HG03159 (cell line): ENCODE measurements around the gene PRRC2B.
A peak's percentile ranks its signal among the peaks of the same experiment; 100 is the strongest.
"Not testable (repeated sequence)": the region's sequence is repeated elsewhere in the genome, so short reads cannot be mapped to it uniquely, and the experiment has no call there.

Experiments used
- ATAC-seq: cut with Tn5 transposase; IDR thresholded peaks from one replicate; pipeline ENCODE4 v1.9.1; 2021; ENCODE audit warnings: mild to moderate bottlenecking, moderate library complexity; ENCODE audit not compliant: unreplicated experiment

The PRRC2B gene

DNA sequence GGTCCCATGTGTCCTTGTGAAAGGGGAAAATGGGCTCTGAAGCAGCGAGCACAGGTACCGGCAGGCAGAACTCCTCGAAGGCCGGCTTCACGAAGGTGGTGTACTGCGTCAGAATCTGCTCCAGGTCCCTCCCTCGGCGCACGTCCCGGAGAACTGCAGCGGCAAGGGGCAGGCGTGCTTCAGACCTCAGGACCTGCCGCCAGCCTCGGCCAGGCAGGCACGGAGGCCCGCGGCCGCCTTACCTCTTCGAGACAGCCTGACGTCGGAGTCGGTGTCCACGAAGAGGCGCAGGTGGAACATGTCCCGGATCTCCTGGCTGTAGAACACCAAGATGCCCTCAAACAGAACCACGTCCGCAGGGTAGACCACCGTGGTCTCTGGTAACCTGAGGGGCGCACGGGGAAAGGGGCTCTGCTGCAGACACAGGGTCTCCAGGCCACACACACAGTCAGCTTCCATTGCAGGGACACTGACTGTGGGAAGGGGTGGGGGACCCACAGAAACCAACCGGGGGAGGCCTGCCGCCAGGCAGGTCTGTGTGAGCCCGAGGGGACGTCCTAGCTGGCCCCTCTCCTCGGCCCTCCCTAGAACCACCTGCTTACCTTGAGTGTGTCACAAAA lies 135.1 kb downstream of the PRRC2B start:
- no peak for ATAC-seq

DNA sequence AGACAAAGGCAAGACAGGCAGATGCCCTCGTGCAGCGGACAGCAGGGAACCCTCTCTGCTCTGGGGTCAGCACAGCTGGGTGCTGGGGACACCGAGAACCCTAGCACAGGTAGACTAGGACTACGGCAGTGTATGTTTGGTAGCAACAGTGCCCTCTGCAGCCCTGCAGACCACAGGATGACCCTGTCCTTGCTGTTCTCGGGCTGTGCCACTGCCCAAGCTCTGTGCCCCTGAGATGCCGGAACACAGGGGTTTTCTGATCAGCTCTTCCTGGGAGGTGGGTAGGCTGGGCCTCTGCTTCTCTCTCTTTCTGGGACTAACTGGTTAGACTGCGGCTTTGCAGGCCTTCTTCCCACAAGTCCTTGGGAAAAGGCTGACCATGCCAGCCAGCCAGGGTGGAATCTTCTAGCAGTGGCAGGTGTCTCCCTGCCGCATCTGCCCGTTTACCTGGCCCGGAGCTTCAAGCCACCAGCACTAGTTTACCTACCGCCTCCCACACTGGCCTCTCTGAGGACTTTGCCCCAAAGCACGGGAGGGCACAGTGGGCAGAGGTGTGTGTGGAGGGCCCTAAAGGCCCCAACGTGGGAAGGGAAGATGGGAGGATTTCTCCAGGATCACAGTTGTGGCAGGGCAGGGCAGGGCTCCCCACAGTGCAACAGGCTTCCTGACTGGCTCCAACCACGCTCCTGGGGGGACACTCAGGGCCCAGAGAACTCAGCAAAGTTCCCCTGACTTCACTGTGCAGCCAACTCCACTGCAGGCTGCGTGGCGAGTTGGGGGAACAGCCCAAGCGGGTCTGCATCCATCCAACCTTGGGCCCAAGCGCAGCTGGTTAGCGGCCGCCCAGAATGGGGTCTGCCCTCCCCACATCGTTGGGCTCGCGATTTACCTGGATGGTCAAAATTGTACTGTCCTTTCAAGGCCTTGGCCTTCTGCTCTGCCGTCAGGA lies 136.0 kb downstream of the PRRC2B start:
- no peak for ATAC-seq

DNA sequence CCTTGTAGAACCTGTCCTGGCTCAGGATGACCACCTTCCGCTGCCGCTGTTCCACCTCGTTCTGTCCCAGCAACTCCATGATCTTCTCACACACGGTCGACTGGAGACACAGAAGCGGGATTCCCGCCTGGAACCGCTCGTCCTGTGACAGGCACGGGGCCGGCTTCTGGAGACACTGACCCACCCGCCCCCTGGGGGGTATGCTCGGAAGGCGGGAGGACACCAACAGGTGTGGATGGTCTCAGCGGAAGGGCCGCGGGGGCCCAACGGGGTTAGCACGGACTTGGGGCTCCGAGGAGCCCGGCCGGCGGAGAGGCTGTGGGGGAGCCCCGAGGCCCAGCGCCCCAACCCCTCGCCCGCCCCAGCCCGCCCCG lies 136.6 kb downstream of the PRRC2B start:
- peak; percentile 15 for ATAC-seq

DNA sequence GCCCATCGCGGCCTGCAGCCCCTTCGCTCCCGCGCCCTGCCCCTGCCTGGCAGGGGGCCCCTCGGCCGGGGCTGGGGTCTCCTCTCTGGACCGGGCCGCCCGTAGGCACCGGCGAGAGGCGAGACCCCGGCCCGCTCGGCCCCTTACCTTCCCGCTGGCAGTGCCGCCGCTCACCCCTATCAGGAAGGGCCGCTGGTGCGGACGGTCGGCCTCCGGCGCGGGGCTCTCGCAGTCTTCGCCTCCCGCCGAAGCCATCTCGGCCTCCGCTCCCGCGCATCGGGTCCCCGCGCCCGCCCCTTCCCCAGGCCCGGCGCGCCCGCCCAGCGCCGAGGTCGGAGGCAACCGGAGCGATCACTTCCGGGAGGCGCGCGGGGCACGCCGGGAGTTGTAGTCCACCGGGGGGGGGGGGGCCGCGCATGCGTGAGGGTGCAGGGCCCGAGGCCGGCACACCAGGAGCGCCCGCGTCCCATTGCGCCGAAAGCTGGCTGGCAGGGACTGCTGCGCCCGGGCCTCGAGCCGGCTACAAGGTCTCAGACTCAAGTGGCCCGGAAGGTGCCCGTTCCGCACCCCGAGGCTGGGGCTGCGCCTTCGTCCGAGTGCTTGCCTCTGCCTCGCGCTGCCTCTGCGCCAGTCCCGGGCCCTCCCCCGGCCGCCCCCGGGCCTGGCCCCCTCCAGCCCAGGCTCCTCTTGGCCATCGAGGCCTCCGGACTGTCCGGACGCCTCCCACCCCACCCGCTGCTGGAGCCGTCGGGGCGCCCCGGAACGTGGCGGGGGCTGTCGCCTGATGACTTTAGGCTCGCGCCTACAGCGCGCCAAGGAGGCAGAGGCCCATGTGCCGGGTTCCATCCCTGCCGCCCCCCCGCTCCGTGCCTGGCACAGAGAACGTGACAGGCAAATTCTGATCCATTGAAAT lies 137.3 kb downstream of the PRRC2B start, which contains the start of gene UCK1:
Gene UCK1 (minus strand): TSS at position 344 of the 913 bp plus-strand sequence. CDS start 89 bp downstream, at position 255.
- ATAC-seq: peak; percentile 85

DNA sequence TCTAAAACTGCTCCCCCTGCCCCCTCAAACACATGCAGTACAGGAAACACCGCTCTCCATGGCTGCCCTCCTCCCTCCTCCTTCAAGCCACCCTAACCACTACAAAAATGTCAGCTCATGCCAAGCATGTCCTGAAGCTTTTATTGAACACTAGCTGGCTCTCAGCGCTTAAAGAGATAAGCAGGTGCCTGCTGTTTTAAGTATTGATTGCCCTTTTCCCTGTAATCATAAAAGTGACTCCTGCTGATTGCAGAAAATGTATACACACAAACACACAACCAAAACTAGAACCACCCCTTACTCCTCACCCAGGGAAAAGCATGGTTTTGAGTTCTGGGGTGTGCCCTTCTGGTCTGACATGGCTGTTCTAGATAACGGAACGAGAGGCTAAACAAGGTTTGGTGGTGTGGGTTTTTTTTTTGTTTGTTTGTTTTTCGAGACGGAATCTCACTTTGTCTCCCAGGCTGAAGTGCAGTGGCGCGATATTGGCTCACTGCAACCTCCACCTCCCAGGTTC lies 140.9 kb downstream of the PRRC2B start:
- no peak for ATAC-seq

DNA sequence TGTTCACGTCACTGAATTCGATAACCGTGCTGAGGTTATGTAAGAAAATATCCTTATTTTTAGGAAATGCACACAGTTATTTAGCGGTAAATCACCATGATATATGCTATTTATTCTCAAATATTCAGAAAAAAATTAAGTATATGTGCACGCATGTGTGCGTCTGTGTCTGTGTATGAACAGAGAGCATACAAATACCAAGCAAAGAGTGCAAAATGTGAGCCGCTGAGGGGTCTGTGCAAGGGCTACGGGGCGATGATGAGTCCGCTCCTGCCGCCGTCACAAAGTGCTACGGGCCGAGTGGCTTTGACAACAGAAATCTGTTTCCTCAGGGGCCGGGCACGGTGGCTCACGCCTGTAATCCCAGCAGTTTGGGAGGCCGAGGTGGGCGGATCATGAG lies 144.1 kb downstream of the PRRC2B start:
- ATAC-seq: no peak

DNA sequence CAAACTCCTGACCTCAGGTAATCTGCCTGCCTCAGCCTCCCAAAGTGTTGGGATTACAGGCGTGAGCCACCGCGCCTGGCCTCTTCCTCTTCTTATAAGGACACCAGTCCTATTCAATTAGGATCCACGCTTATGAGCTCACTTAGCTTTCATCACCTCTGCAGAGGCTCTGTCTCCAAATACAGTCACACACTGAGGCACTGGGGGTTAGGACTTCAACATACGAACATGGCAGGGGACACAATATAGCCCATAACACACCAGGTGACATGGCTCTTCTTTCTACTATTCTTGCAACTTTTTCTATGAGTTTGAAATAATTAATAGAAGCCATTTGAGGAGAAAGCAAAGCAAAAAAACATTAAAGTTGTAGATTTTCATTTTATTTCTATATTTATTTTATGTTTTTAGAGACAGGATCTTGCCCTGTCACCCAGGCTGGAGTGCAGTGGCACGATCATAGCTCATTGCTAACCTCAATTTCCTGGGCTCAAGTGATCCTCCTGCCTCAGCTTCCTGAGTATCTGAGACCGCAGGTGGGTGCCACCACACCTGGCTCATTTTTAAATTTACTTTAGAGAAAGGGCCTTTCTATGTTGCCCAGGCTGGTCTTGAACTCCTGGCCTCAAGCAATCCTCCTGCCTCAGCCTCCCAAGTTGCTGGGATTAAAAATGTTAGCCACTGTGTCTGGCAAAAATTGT lies 145.5 kb downstream of the PRRC2B start:
- no peak for ATAC-seq

DNA sequence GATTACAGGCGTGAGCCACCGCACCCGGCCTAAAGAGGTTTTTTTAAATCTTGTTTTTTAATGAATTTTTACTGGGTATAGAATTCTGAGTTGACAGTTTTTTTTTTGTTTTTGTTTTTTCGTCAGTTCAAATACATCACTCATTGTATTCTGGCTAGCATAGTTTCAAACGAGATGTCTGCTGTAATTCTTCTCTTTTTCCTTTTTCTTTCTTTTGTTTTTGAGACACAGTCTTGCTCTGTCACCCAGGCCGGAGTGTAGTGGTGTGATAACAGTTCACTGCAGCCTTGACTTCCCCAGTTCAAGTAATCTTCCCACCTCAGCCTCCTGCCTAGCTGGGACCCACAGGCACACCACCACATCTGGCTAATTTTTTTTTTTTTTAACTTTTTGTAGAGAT lies 149.3 kb downstream of the PRRC2B start:
- ATAC-seq: no peak

DNA sequence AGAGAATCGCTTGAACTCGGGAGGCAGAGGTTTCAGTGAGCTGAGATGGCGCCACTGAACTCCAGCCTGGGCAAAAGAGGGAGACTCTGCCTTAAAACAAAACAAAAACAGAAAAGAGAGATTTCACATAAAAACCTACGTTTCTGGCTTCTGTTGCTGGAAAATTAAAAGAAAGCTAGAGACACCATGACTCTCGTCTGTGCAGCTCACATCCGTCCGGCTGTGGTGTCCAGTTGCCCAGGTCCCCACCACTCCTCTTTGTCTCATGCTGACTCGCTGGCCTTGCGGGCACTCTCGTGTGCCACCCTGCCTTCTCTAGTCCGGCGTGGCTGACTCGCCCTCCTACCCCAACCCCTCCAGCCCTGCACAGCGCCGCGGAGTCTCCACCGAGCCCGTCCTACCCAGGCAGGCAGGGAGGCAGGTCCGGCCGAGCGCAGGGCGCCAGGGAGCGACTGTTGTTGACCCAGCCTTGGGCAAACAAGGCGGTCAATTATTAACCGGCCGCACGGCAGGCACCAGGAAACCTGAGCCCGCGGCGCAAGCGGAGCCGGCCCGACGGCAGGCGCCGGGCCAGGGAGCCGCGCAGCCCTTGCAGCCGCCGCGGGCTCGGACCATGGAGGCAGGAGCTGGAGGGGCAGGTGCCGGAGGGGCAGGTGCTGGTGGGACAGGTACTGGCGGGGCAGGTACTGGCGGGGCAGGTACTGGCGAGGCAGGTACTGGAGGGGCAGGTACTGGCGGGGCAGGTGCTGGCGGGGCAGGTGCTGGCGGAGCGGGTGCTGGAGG lies 151.3 kb downstream of the PRRC2B start, which contains the start of gene PRRT1B:
Gene PRRT1B (plus strand): TSS at position 521 of the 783 bp plus-strand sequence. CDS start 93 bp downstream, at position 614.
- ATAC-seq: no peak

DNA sequence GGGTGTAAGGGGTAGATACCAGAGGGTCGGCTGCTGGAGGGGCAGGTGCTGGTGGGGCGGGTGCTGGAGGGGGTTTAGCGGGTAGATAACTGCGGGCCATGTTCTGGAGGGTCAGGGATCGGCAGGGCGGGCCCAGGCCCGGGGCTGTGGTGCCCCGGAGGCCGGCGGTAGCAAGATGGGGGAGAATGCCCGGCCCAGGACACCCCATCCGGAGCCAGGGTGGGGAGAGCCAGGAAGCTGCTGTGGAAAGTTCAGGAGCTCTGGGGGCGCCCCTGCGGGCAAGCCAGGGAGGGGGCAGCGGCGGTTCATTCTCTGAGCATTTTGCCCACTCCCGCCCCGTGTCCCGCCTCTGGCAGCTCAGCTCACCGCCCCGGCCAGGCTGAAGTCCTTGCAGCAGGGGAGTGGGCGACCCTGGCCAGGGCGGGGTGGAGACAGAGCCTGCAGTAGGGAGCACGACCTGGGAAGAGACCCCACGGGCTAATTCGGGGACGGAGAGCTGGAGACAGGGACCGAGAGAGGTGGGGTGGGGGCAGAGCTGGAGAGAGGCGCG lies 152.0 kb downstream of the PRRC2B start:
- no peak for ATAC-seq

DNA sequence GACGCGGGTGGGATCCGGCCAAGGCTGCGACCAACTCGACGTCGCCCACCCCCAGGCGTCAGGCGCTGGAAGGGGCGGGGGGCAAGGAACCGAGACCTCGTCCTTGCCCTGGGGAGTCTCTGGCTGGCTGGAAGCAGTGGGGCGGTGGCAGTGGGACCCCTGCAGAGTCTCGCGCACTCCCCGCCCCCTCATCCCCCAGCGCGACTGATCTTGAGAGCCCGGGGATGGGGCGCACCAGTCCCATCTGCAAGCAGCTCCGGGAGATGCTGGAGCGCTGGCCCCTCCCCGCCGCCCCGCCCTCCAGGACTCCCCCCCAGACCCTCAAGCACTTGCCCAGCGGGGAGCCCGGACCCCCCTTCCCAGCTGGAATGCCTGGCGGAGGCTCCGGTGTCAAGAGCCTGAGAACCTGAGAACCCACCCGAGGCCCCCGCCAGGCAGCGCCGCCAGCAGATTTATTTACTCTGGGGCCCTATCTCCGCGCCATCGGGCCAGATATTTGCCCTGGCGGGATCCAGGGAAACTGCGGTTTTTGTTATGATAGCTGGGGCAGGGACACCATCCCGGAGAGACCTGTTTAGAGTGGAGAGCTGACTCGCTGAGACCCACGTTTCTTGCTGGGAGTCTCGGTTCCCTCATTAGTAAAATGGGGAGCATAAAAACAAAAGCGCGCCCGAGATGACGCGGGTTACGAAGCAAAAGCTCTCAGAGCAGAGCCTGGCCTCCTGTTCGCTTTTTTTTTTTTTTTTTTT lies 152.6 kb downstream of the PRRC2B start:
- ATAC-seq: no peak

DNA sequence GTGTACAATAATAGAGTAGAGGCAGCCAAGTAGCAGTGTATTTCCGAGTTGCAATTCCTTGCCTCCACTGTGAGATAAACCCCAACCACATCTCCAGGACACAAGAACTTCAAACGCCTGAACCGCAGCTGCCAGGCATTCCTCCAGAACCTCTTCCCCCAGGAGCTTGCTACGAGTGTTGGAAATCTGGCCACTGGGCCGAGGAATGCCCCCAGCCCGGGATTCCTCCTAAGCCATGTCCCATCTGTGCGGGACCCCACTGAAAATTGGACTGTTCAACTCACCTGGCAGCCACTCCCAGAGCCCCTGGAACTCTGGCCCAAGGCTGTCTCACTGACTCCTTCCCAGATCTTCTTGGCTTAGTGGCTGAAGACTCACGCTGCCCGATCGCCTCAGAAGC lies 155.3 kb downstream of the PRRC2B start:
- not testable (repeated sequence) for ATAC-seq
